Dendritic cell treated with granulocyte-macrophage colony-stimulating factor and Interleukin-4, amounts not matched to agents 40 ng/mL and 50 ng/mL, for 4 days (primary cell): Measurements from ENCODE around the gene IFT80.

Source experiments
- H3K27ac Mint-ChIP-seq: one replicate; pipeline ENCODE4 v1.8.0; 2022; ENCODE audit warnings: mild to moderate bottlenecking, mixed read lengths
- H3K27me3 Mint-ChIP-seq: one replicate; pipeline ENCODE4 v1.8.0; 2022; ENCODE audit warnings: mild to moderate bottlenecking, mixed read lengths
- H3K36me3 Mint-ChIP-seq: one replicate; pipeline ENCODE4 v1.8.0; 2022; ENCODE audit warnings: low read depth, mixed read lengths
- H3K4me1 Mint-ChIP-seq: one replicate; pipeline ENCODE4 v1.8.0; 2022; ENCODE audit warnings: low read depth, mixed read lengths
- H3K4me3 Mint-ChIP-seq: one replicate; pipeline ENCODE4 v1.8.0; 2022; ENCODE audit warnings: mild to moderate bottlenecking, moderate library complexity, mixed read lengths
- H3K9me3 Mint-ChIP-seq: one replicate; pipeline ENCODE4 v1.8.0; 2022; ENCODE audit warnings: mixed read lengths
- intact Hi-C: fragments of 100-400 bp; cut with micrococcal nuclease; formaldehyde crosslinking; loops from one replicate; pipeline ENCODE4 v1.15.0; 2022

IFT80 gene

DNA sequence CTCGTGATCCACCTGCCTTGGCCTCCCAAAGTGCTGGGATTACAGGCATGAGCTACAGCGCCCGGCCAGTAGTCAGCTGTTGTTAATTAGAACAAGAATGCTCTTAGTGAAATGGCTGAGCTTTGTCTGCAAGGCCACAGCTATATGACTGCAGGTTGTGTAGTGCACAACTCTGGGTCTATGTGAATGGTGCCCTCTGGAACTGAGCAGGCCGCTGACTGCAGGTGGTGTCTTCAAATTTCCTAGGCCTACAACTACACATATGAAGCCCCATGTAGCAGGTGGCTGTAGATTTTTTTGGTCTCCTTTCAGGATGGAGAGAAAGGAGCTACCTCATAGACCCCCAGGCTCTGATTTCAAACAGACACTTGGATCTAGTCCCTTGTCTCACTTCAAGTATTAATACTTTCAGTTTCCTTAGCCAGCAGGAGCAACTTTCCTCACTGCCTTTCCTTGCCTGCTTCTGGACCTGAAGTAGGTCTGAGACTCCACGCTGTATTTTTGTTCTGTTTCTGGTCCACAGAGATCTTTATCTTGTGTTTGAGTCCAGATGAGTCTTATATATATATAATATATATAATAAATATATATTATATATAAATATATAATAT lies 86.9 kb downstream of the IFT80 start:
- H3K4me3 Mint-ChIP-seq = no peak overlapping the region
- no peaks in the 10 kb centered on the region for H3K36me3 Mint-ChIP-seq
- no peaks in the 10 kb centered on the region for H3K4me1 Mint-ChIP-seq
- no peaks in the 10 kb centered on the region for H3K9me3 Mint-ChIP-seq
- H3K27me3 Mint-ChIP-seq = no peaks in the 10 kb centered on the region
- intact Hi-C loops = no loop called here
- no peak overlapping the region for H3K27ac Mint-ChIP-seq

DNA sequence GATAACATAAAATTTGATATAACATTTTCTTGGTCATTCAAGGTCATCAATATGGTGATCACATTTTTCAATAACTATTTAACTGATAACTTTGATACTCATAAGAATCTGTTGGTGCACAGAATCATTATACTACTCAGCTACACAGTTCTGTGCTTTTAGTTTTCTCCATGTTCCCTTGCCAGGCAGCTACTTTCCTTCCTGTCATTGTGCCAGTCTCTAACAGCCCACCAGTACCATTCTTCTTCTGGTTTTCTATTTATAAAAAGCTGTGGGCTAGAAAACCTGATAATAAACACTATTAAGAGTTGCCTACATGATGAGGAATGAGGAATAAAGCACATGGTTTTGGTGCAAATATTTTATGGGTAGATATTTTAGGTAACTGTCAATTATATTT lies 96.2 kb downstream of the IFT80 start:
- Mint-ChIP-seq H3K9me3 (no peaks in the 10 kb centered on the region), H3K27ac (no peak overlapping the region), H3K4me3 (no peak overlapping the region), H3K36me3 (no peaks in the 10 kb centered on the region), H3K4me1 (peaks cover 6% of the 10 kb centered on the region), H3K27me3 (no peaks in the 10 kb centered on the region)
- intact Hi-C loops = no loop called here

DNA sequence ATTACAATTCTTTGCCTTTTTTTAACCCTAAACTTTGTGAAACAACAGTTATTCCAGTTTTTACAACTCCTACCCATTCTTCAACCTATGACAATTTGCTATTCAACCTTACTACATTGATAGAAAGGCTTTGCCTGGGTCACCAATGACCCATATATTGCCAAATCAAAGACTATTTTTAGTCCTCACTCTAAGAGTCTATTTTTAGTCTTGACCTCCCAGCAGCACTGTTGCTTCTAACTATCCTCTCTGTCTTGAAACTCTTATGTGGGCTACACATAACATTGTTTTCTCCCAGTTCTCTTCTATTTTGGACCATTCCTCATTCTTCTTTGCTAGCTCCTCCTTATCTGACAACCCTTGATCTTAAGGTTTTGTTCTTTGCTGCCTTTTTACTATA lies 102.4 kb downstream of the IFT80 start:
- no peaks in the 10 kb centered on the region for H3K9me3 Mint-ChIP-seq
- intact Hi-C loops = no loop called here
- no peak overlapping the region for H3K27ac Mint-ChIP-seq
- H3K4me1 Mint-ChIP-seq = peaks cover 5% of the 10 kb centered on the region
- no peaks in the 10 kb centered on the region for H3K27me3 Mint-ChIP-seq
- no peaks in the 10 kb centered on the region for H3K36me3 Mint-ChIP-seq
- H3K4me3 Mint-ChIP-seq = no peak overlapping the region

DNA sequence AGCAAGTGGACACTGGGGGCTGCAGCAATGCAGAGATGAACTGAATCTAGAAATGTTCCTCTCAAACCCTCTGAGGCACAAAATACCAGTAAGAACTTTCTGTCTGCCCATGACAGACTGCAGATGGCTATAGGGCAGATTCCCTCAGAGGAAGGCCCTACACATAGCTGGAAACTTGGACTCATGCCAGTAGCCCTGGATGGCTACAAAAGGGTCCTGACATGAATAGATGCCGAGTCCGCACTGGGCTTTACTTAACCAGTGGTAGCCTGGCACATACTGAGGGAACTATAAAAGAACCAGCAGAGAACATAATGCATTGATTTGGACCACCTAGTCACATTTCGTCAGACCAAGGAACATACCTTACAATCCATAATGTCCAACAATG lies 107.1 kb downstream of the IFT80 start:
- H3K4me1 Mint-ChIP-seq = peaks cover 5% of the 10 kb centered on the region
- H3K27ac Mint-ChIP-seq = no peak overlapping the region
- no peaks in the 10 kb centered on the region for H3K27me3 Mint-ChIP-seq
- no peaks in the 10 kb centered on the region for H3K36me3 Mint-ChIP-seq
- no peak overlapping the region for H3K4me3 Mint-ChIP-seq
- H3K9me3 Mint-ChIP-seq = no peaks in the 10 kb centered on the region
- intact Hi-C loops = no loop called here

DNA sequence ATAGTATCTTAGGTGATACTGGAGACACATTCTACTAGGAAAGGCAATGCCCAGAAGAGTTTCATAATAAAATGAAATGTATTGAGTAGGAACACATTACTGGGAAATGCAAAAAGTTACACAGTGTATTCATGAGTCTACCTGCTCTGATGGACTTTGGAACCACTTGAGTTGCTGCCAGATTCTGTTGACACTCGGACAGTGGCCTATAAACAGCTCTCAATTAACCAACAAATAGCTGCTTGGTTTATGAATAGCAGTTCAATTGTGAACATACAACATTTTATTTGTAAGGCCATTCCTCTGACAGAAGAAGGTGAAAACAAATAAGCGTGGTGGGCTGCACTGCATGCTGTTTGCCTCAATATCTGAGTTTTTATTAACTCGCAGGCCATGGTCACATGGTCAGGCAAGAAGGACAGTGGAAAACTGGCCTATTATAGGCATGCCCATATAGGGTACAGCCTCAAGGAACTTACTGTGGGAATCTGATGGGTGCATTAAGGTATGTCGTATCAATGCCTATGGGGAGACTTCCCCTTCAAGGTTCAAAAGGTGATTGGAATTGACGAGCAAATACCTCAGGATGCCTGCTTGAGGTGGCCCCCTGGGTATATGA lies 107.6 kb downstream of the IFT80 start:
- intact Hi-C loops = no loop called here
- Mint-ChIP-seq H3K36me3 (no peaks in the 10 kb centered on the region), H3K27ac (no peak overlapping the region), H3K4me1 (peaks cover 2% of the 10 kb centered on the region), H3K27me3 (no peaks in the 10 kb centered on the region), H3K4me3 (no peak overlapping the region), H3K9me3 (no peaks in the 10 kb centered on the region)

DNA sequence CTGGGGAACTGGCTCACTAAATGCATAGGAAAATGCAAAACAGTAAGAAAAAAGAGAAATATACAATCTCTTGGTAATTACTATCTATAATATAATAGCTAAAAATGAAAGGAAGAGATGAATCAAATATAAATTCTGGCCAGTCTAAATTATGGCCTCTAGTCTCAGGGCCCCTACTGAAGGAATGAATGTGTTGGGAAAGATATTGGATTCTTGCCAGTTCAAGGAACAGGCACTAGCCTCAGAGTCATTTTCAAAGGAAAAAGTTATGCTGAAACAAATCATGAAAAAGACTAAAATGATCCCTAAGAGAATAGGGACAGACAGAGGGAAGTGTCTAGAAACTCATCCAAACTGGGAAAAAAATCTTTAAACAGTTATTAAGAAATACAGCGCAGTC lies 111.4 kb downstream of the IFT80 start:
- Mint-ChIP-seq H3K9me3 (no peaks in the 10 kb centered on the region), H3K36me3 (no peaks in the 10 kb centered on the region), H3K4me1 (peaks cover 4% of the 10 kb centered on the region), H3K27me3 (no peaks in the 10 kb centered on the region), H3K27ac (no peak overlapping the region), H3K4me3 (no peak overlapping the region)
- intact Hi-C loops = no loop called here

DNA sequence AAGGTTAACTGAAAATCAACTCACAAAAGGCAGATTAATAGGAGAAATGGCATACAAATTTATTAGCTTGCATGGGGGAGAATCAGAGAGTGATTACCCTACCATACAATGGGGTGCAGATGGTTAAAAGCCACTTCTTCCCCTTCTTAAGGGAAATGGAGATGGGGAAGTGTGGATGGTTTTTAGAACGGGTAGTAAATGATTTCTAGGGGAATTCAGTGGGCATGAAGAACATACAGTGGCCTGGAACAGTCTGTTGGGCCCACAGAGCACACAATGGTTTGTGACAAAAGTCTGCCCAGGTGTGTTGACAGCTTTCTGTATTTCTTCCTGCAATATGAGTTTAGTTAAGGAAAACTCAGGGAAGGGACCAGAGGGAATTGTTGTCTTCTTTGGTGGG lies 112.8 kb downstream of the IFT80 start:
- intact Hi-C loops = no loop called here
- Mint-ChIP-seq H3K36me3 (no peaks in the 10 kb centered on the region), H3K4me1 (peaks cover 4% of the 10 kb centered on the region), H3K27ac (no peak overlapping the region), H3K27me3 (no peaks in the 10 kb centered on the region), H3K9me3 (no peaks in the 10 kb centered on the region), H3K4me3 (no peak overlapping the region)

DNA sequence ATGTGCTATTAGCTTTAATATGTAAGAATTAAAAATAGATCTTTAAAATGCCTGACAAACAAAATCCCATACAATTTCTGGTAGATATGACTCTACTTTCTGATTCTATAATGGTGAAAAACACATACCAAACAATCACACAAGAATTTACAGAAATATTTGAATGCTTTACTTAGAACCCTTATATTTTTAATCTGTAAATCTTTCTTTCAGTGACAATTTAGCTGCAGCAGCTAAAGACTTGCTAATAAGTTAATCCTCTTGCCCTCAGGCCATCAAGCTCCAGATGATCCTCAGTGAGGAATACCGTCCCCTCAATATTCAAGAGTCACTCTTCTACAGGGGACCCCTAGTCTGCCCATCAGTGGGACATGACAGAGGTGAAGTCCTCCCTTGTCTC lies 118.2 kb downstream of the IFT80 start:
- Mint-ChIP-seq H3K36me3 (peaks cover 6% of the 10 kb centered on the region), H3K4me3 (no peak overlapping the region), H3K9me3 (no peaks in the 10 kb centered on the region), H3K27ac (no peak overlapping the region), H3K27me3 (no peaks in the 10 kb centered on the region), H3K4me1 (no peaks in the 10 kb centered on the region)
- intact Hi-C loops = no loop called here

DNA sequence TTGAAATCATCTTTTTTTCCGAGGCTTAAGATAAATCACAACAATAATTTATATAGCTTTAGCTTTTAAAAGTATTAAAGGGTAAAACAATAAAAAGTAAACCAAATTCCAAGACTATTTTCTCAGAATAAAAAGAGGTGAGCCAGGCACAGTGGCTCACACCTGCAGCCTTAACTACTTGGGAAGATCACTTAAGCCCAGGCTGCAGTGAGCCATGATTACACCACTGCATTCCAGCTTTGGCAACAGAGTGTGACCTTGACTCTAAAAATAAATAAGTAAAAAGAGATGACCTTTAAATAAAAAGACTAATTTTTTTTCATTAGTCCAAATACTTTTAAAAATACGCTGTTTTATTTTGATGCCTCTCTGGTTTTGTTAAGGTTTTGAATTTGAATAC lies 119.4 kb downstream of the IFT80 start:
- H3K36me3 Mint-ChIP-seq = peaks cover 6% of the 10 kb centered on the region
- intact Hi-C loops = no loop called here
- no peak overlapping the region for H3K4me3 Mint-ChIP-seq
- H3K27me3 Mint-ChIP-seq = no peaks in the 10 kb centered on the region
- no peaks in the 10 kb centered on the region for H3K4me1 Mint-ChIP-seq
- H3K27ac Mint-ChIP-seq = no peak overlapping the region
- no peaks in the 10 kb centered on the region for H3K9me3 Mint-ChIP-seq

DNA sequence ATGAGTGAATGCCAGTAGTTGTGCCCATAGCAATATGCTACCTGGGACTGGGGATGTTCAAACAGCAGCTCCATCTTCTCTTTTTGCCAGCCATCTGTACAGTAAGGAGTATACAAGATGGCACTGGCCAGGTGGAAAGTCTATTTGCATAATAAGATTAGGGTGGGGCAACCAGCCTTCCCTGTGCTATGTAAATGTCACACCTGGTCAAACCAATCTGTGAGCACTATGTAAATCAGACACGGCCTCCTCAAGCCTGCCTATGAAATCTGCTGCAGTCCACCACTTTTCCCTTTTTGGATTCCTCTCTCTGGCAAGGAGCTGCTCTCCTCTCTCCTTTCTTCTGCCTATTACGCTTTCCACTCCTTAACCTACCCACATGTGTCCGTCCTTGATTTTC lies 120.8 kb downstream of the IFT80 start:
- H3K4me1 Mint-ChIP-seq = no peaks in the 10 kb centered on the region
- intact Hi-C loops = no loop called here
- peaks cover 6% of the 10 kb centered on the region for H3K36me3 Mint-ChIP-seq
- H3K9me3 Mint-ChIP-seq = no peaks in the 10 kb centered on the region
- no peaks in the 10 kb centered on the region for H3K27me3 Mint-ChIP-seq
- no peak overlapping the region for H3K27ac Mint-ChIP-seq
- no peak overlapping the region for H3K4me3 Mint-ChIP-seq

DNA sequence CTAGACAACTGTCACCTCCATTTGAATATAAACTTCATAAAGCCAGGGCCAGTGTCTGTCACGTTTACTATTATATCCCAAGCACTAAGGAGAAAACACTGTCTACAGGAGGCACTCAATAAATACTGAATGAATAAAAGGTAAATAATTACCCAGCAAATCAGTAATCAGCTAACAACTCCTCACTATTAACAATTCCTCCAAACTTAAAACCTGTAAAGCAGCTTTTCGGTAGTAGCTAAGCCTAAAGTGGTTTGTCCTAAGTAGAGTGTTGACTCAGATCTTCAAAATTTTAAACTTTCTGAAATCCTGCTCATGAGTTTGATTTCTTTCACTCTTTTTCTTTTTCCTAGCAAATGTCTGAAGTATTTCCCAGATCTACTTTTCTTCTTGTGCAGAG lies 133.9 kb downstream of the IFT80 start:
- no peaks in the 10 kb centered on the region for H3K4me1 Mint-ChIP-seq
- no peak overlapping the region for H3K27ac Mint-ChIP-seq
- H3K4me3 Mint-ChIP-seq = no peak overlapping the region
- no peaks in the 10 kb centered on the region for H3K27me3 Mint-ChIP-seq
- H3K36me3 Mint-ChIP-seq = no peaks in the 10 kb centered on the region
- intact Hi-C loops = no loop called here
- H3K9me3 Mint-ChIP-seq = no peaks in the 10 kb centered on the region

DNA sequence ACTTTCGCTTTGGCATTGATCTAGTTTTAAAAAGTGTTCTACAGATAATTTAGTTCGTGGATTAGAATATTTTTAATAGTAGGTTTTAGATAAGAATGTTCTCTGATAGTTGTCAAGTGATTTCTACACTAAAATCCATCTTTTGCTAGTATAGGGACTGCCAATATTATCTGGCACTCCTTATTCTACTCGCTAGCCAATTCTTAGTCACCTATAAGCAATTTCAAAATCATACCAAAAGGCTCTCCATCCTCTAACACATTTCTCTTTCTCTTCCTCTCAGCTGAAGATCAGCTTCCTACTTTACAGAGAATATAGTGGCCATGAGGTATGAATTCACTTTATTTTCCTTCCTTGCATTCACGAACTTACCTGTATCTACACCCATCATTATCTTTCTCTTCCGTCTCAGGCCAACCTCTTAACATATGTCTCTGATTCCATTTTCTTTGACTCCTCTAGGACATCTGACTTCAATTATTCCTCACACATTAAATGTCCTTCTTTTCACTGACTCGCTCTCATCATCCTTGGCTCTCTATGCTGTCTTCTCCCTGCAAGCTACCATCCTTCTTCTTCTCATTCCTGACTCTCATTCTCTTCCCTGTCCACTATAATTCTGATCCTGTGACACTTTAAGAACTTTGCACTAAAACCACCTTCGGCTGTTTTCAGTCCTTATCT lies 138.3 kb downstream of the IFT80 start:
- Mint-ChIP-seq H3K4me1 (no peaks in the 10 kb centered on the region), H3K36me3 (no peaks in the 10 kb centered on the region), H3K4me3 (no peak overlapping the region)

DNA sequence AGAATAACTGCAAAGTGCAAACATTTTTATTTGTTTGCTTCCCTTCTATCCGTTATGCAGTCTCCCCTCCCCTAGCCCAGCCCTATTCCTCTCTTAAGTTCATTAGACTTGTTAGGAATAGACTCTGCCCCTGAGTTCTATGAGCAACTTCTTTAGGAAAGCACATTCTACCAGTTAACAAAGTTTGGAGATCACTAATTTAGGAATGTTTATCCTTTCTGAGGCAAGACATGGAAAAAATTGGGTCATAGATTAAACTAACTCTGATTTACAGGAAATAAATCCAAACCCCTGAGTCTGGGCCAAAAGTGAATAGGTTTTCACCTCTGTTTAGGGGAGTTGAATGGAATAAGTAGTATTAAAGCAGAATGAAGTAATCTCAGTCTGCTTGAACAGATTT lies 139.4 kb downstream of the IFT80 start:
- no peaks in the 10 kb centered on the region for H3K4me1 Mint-ChIP-seq
- intact Hi-C loops = no loop called here
- H3K27me3 Mint-ChIP-seq = no peaks in the 10 kb centered on the region
- H3K36me3 Mint-ChIP-seq = no peaks in the 10 kb centered on the region
- H3K27ac Mint-ChIP-seq = no peak overlapping the region
- no peaks in the 10 kb centered on the region for H3K9me3 Mint-ChIP-seq
- H3K4me3 Mint-ChIP-seq = no peak overlapping the region

More for the DNA sequence above, 138.3 kb downstream of the IFT80 start:
- Mint-ChIP-seq H3K27ac (no peak overlapping the region), H3K27me3 (no peaks in the 10 kb centered on the region), H3K9me3 (no peaks in the 10 kb centered on the region)
- intact Hi-C loops = no loop called here

DNA sequence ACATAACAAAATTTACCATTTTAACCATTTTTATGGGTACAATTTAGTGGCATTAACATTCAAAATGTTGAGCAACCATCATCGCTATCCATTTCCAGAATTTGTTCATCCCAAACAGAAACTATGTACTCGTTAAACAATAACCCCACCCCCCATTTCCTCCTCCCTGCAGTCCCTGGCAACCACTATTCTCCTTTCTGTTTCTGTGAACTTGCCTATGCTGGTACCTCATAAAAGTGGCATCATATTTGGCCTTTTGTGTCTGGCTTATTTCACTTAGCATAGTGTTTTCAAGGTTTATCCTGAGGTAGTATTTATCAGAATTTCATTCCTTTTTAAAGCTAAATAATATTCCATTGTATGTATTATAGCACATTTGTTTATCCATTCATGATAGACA lies 141.4 kb downstream of the IFT80 start:
- intact Hi-C loops = no loop called here
- no peaks in the 10 kb centered on the region for H3K36me3 Mint-ChIP-seq
- H3K4me1 Mint-ChIP-seq = no peaks in the 10 kb centered on the region
- no peaks in the 10 kb centered on the region for H3K27me3 Mint-ChIP-seq
- H3K9me3 Mint-ChIP-seq = no peaks in the 10 kb centered on the region
- no peak overlapping the region for H3K4me3 Mint-ChIP-seq
- H3K27ac Mint-ChIP-seq = no peak overlapping the region

DNA sequence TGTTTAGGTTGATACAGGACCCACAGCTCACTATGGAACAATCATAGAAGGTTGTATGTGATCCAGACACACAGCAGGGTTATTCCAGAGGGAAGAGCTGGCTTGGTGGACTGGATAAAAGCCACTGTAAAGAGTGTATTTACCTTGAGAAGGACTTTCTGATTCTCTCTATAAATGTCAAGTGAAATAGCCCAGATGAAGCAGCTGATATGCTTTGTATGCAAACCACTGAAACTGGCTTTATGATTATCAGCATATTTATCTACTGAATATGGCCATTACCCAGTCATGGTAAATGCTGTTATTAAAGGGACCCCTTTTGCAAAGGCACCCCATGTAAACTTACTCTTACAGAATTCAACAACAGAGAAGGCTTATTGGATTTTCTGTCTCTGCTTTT lies 145.7 kb downstream of the IFT80 start:
- Mint-ChIP-seq H3K36me3 (no peaks in the 10 kb centered on the region), H3K4me1 (no peaks in the 10 kb centered on the region), H3K27me3 (no peaks in the 10 kb centered on the region), H3K9me3 (no peaks in the 10 kb centered on the region), H3K27ac (no peak overlapping the region), H3K4me3 (no peak overlapping the region)
- intact Hi-C loops = no loop called here
